SH-SY5Y (cell line): ENCODE results near the gene ST8SIA2.

Source experiments
- GATA2 ChIP-seq: IDR thresholded peaks from 2 replicates; pipeline ENCODE4 v1.6.1; 2011; ENCODE audit warnings: mild to moderate bottlenecking, low read depth, low read length
- GATA3 ChIP-seq: IDR thresholded peaks from 2 replicates; pipeline ENCODE4 v1.6.1; 2011; ENCODE audit warnings: low read depth, mild to moderate bottlenecking, low read length, moderate library complexity

DNA sequence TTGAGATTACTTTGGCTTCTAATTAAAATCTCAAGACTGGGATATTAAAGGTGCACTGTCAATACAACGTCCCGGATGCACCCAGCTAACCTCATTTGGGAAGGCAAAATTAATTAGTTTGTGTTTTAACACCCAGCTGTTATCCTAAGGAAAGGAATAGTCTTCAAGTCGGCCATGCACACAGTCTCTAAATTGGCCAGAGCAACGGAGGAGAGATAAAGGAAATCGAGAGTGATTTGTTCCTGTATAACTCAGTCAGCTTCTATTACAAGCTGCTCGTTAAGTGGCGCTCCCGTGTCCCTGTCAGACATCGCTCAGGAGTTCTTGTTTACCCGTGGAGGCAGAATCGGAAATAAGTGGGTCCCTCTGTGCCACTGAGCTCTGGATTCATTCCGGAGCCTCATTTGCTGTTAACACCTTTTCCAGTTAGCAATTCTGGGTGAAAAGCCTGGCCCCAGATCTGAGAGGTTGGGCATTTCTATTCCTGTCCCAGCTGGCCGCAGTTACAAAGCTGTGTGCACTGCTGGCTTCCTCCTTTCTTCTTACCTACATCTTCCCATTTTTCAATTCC is 63.9 kb downstream of the ST8SIA2 start:
- TF ChIP-seq GATA3 (no peak), GATA2 (no peak)
